Measurements from ENCODE around the gene PGS1.

GRCh38 chr17:78462148-78462547, 83.7 kb downstream of the PGS1 start:
- TF ChIP-seq ESRRA (IDR thresholded peaks at IDR 0.05; ENCODE audit: low read length): no peak
- no peak for TF ChIP-seq EED (IDR thresholded peaks at IDR 0.05; ENCODE audit: low read depth)
- no peak for TF ChIP-seq PRDM15 (CRISPR knock-in tag; IDR thresholded peaks at IDR 0.05)
- TF ChIP-seq EP300 (IDR thresholded peaks at IDR 0.05; ENCODE audit: borderline replicate concordance in 1 of 2, control insufficient read depth in 1 of 2, low read depth in 2 of 2, low read length in 2 of 2): no peak
- no peak for TF ChIP-seq GABPA (IDR thresholded peaks at IDR 0.05; ENCODE audit: low read depth)
- TF ChIP-seq CTCF (IDR thresholded peaks at IDR 0.05 in 2 of 3, conservative IDR thresholded peaks at IDR 0.05 in 1 of 3; ENCODE audit: control insufficient read depth in 2 of 3, extremely low read depth in 1 of 3, insufficient read depth in 1 of 3, low read depth in 3 of 3, low read length in 3 of 3): no peak
- TF ChIP-seq POLR2AphosphoS5 (IDR thresholded peaks at IDR 0.05; ENCODE audit: low read length): no peak
- TF ChIP-seq SPI1 (IDR thresholded peaks at IDR 0.05; ENCODE audit: borderline replicate concordance, insufficient read depth, low read depth, low read length): no peak
- TF ChIP-seq POLR2A (IDR thresholded peaks at IDR 0.05; ENCODE audit: low read depth, low read length): no peak
- no peak for TF ChIP-seq RBBP5 (conservative IDR thresholded peaks at IDR 0.05)
- TF ChIP-seq RB1 (IDR thresholded peaks at IDR 0.05; ENCODE audit: borderline replicate concordance): no peak
- no peak for TF ChIP-seq SMARCA5 (IDR thresholded peaks at IDR 0.05)
